Mesenchymal stem cell (in vitro differentiated cells and primary cell): Measurements from ENCODE around the gene CNOT6.

ENCODE experiments used
- DNase-seq: peaks from one replicate; pipeline ENCODE4 v3.0.0-alpha.2; 2013
- H2AFZ ChIP-seq: one replicate; pipeline ENCODE4 v1.6.1; 2013; ENCODE audit warnings: low read depth, mild to moderate bottlenecking, control low read depth, inconsistent platforms, low read length, moderate library complexity
- H2AK5ac ChIP-seq: 2 replicates; pipeline ENCODE4 v1.6.1; 2013; ENCODE audit warnings: low read length, moderate library complexity, mild to moderate bottlenecking, inconsistent platforms; ENCODE audit not compliant: severe bottlenecking
- H2BK120ac ChIP-seq: one replicate; pipeline ENCODE4 v1.6.1; 2013; ENCODE audit warnings: low read depth, mild to moderate bottlenecking, inconsistent platforms, low read length, moderate library complexity
- H2BK12ac ChIP-seq, 2 experiments: one replicate each; pipeline ENCODE4 v1.6.1; 2013; ENCODE audit warnings: inconsistent platforms in 2 of 2, low read length in 2 of 2, mild to moderate bottlenecking in 2 of 2, moderate library complexity in 2 of 2, control low read depth in 1 of 2
- H2BK15ac ChIP-seq: one replicate; pipeline ENCODE4 v1.6.1; 2013; ENCODE audit warnings: mild to moderate bottlenecking, low read depth, inconsistent platforms; ENCODE audit not compliant: poor library complexity, severe bottlenecking
- H2BK5ac ChIP-seq: 2 replicates; pipeline ENCODE4 v1.6.1; 2013; ENCODE audit warnings: low read depth, mild to moderate bottlenecking, low read length, control low read depth, inconsistent platforms; ENCODE audit not compliant: poor library complexity, severe bottlenecking
- H3K14ac ChIP-seq, 2 experiments: one replicate each; pipeline ENCODE4 v1.6.1; 2013; ENCODE audit warnings: inconsistent platforms in 2 of 2, low read length in 2 of 2, control low read depth in 1 of 2, mild to moderate bottlenecking in 1 of 2, moderate library complexity in 1 of 2
- H3K18ac ChIP-seq, 2 experiments: one replicate each; pipeline ENCODE4 v1.6.1; 2013; ENCODE audit warnings: inconsistent platforms in 2 of 2, low read length in 2 of 2, control low read depth in 1 of 2, low read depth in 1 of 2, mild to moderate bottlenecking in 1 of 2
- H3K23ac ChIP-seq, 2 experiments: one replicate each; pipeline ENCODE4 v1.6.1; 2013; ENCODE audit warnings: inconsistent platforms in 2 of 2, low read length in 2 of 2, mild to moderate bottlenecking in 2 of 2, moderate library complexity in 2 of 2, control low read depth in 1 of 2
- H3K27ac ChIP-seq: 2 replicates; pipeline ENCODE4 v1.5.1; 2013; ENCODE audit warnings: mild to moderate bottlenecking, moderate library complexity, low read length, control low read depth, inconsistent platforms; ENCODE audit not compliant: poor library complexity, severe bottlenecking
- H3K27me3 ChIP-seq, 2 experiments: 2 replicates each; pipeline versions ENCODE4 v1.6.1 to v1.7.0; 2013; ENCODE audit warnings: low read length in 2 of 2, mild to moderate bottlenecking in 2 of 2, moderate library complexity in 2 of 2, control low read depth in 1 of 2, inconsistent platforms in 1 of 2; ENCODE audit not compliant: control insufficient read depth in 1 of 2, insufficient read depth in 1 of 2
- H3K36me3 ChIP-seq, 2 experiments: 2 replicates each; pipeline versions ENCODE4 v1.6.1 to v1.7.0; 2013; ENCODE audit warnings: low read length in 2 of 2, control low read depth in 1 of 2, inconsistent platforms in 1 of 2, low read depth in 1 of 2, mild to moderate bottlenecking in 1 of 2; ENCODE audit not compliant: insufficient read depth in 2 of 2, control insufficient read depth in 1 of 2
- H3K4ac ChIP-seq, 2 experiments: one replicate each; pipeline ENCODE4 v1.6.1; 2013; ENCODE audit warnings: inconsistent platforms in 2 of 2, low read length in 2 of 2, mild to moderate bottlenecking in 2 of 2, moderate library complexity in 2 of 2, control low read depth in 1 of 2, low read depth in 1 of 2
- H3K4me1 ChIP-seq: 2 replicates; pipeline ENCODE4 v1.6.1; 2013; ENCODE audit warnings: low read depth, low read length, control low read depth; ENCODE audit not compliant: control insufficient read depth, insufficient read depth
- H3K4me2 ChIP-seq: 2 replicates; pipeline ENCODE4 v1.6.1; 2013; ENCODE audit warnings: low read length, mild to moderate bottlenecking, inconsistent platforms; ENCODE audit not compliant: poor library complexity, severe bottlenecking
- H3K4me3 ChIP-seq, 2 experiments: 2 replicates each; pipeline versions ENCODE4 v1.5.1 to v1.7.0; 2013; ENCODE audit warnings: low read length in 2 of 2, mild to moderate bottlenecking in 2 of 2, control low read depth in 1 of 2, low read depth in 1 of 2; ENCODE audit not compliant: insufficient read depth in 1 of 2
- H3K79me1 ChIP-seq: replicated peaks from 2 replicates; pipeline ENCODE4 v1.6.1; 2013; ENCODE audit warnings: mild to moderate bottlenecking, control low read depth, low read length, inconsistent platforms; ENCODE audit not compliant: poor library complexity, severe bottlenecking
- H3K9ac ChIP-seq: 2 replicates; pipeline ENCODE4 v1.7.0; 2013; ENCODE audit warnings: mild to moderate bottlenecking, low read length, moderate library complexity
- H3K9me3 ChIP-seq: 2 replicates; pipeline ENCODE4 v1.7.0; 2013; ENCODE audit warnings: mild to moderate bottlenecking, low read length; ENCODE audit not compliant: control insufficient read depth
- H4K8ac ChIP-seq: one replicate; pipeline ENCODE4 v1.6.1; 2013; ENCODE audit warnings: inconsistent platforms, mild to moderate bottlenecking, low read length, moderate library complexity
- H4K91ac ChIP-seq: one replicate; pipeline ENCODE4 v1.6.1; 2013; ENCODE audit warnings: mild to moderate bottlenecking, low read length, inconsistent platforms
- WGBS: methylation state at CpG from one replicate; pipeline ENCODE4 v1.1.7; 2013; ENCODE audit warnings: mixed read lengths; 5-methylcytosine and 5-hydroxymethylcytosine counted together

The CNOT6 gene

DNA sequence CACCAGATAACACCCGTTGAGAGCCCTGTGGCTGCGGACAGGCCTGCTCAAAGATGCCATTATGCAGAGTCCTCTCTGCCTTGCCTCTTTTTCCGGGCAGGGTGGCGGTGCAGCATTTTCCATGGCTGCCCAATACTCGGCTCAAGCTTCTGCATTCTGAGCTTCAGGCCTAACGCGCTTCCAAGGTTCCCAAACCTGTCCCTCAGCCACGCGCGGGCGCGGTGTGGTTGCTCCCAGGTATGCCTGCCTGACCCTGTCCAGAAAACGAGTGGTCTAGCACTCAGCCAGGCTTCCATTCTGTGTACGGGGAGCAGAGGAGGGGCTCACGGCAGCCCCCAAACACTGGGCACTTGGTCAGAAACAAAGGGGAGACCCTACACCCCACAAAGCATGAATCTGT is 27.9 kb upstream of the CNOT6 start:
- H3K4me2 ChIP-seq = no peak overlapping the region
- no peaks in the 10 kb centered on the region for H3K36me3 ChIP-seq
- no peak overlapping the region for H2AK5ac ChIP-seq
- no peak overlapping the region for H3K27ac ChIP-seq
- H3K4me3 ChIP-seq = no peak overlapping the region
- WGBS = 93% methylated on average over 15 of the region's 15 CpGs
- H3K23ac ChIP-seq = no peak overlapping the region
- H3K18ac ChIP-seq = no peak overlapping the region
- peaks cover 8 to 40% of the 10 kb centered on the region in 2 experiments for H3K27me3 ChIP-seq
- no peak overlapping the region for H2AFZ ChIP-seq
- H2BK5ac ChIP-seq = no peak overlapping the region
- H3K4me1 ChIP-seq = peaks cover 1% of the 10 kb centered on the region
- peaks cover 3% of the 10 kb centered on the region for H3K9me3 ChIP-seq
- H2BK12ac ChIP-seq = no peak overlapping the region
- H2BK120ac ChIP-seq = no peak overlapping the region
- H4K91ac ChIP-seq = no peak overlapping the region
- no peak overlapping the region for H2BK15ac ChIP-seq
- DNase-seq = no peak
- no peak overlapping the region for H3K14ac ChIP-seq
- H3K4ac ChIP-seq = no peak overlapping the region
- H4K8ac ChIP-seq = no peak overlapping the region
- H3K79me1 ChIP-seq = no peaks in the 10 kb centered on the region
- H3K9ac ChIP-seq = no peak overlapping the region

DNA sequence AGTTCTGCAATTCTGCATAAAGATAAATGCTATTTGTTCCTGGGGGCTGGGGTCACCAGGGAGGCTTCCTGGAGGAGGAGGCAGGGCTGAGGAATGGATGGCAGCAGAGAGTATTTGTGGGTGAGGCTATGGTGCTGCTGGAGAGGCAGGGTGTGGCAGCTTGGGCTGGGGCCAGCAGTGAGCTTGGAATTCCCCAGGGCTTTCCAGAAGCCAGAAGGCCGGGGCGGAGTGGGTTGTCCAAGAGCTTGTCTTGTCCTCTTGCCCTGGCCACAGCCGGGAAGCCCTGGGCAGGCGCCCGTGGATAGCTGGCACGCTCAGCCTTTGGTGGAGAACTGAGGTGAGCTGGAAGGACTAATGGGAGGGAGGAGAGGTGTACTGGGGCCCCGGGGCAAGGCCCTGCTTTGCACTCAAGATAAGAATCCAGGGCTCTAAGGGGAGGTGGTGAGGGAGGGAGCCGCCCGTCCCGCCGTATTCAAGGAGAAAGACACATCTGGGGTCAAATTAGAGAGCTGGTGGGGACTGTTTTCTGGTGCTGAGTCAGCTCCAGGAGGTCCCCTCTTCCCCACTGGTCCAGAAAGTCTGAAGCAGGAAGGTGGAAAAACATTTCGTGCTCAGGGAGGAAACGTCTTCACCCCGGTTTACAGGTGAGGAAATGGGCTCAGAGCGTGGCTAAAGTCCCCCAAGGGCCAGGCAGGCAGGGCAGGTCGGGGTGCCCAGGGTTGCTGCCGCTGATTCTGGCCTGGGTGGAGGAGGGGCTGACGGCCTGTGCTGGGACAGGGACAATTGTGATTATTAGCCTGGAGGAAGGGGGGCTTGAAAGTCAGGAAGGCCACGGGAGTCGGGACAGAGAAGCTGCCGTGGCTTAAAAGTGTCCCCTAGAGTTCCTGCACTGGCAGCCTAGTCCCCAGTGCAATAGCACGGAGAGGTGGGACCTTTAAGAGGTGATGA is 26.9 kb upstream of the CNOT6 start:
- H3K4me1 ChIP-seq = peaks cover 4% of the 10 kb centered on the region
- H2BK12ac ChIP-seq = no peak overlapping the region
- H3K27ac ChIP-seq = no peak overlapping the region
- peaks cover 8 to 35% of the 10 kb centered on the region in 2 experiments for H3K27me3 ChIP-seq
- peaks cover 3% of the 10 kb centered on the region for H3K9me3 ChIP-seq
- no peak overlapping the region for H3K14ac ChIP-seq
- H3K4ac ChIP-seq = no peak overlapping the region
- no peak overlapping the region for H4K91ac ChIP-seq
- H3K79me1 ChIP-seq = no peaks in the 10 kb centered on the region
- no peak overlapping the region for H3K18ac ChIP-seq
- H2BK15ac ChIP-seq = no peak overlapping the region
- no peak overlapping the region for H3K4me2 ChIP-seq
- no peak overlapping the region for H2BK120ac ChIP-seq
- WGBS = 79% methylated on average over 22 of the region's 22 CpGs
- no peaks in the 10 kb centered on the region for H3K36me3 ChIP-seq
- H3K9ac ChIP-seq = no peak overlapping the region
- no peak overlapping the region for H2AK5ac ChIP-seq
- no peak for DNase-seq
- no peak overlapping the region for H3K23ac ChIP-seq
- no peak overlapping the region for H2BK5ac ChIP-seq
- no peak overlapping the region for H4K8ac ChIP-seq
- H3K4me3 ChIP-seq = no peak overlapping the region
- H2AFZ ChIP-seq = no peak overlapping the region

DNA sequence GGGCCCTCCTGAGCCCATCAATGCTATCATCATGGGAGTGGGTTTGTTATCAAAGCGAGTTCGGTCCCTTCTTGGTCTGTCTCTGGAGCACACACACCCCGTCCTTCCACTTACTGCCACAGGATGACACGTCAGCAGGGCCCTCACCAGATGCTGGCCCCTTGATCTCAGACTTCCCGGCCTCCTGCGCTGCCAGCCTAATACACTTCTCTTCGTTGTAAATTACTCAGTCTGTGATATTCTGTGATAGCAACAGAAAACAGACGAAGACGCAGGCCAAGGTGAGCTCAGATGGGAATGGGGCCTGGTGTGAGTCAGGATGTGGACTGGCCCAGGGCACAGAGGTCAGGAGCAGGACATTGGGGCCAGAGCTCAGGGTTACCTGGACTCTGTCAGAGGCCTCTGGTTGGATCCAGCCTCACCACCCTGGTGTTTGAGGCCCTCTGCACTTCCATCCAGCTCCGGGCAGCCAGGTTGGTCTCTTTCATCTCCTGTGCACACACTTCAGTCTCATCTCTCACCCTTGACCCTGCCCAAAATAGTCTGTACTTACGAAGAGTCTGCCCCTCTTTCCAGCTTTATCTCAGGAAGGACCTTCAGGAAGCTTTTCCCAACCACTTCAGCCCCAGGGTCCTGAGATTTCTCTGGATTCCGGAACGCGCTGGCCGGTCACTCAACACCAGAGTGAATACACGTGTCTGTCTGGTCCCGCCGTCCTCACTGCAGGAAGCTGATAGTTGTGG is 26.0 kb upstream of the CNOT6 start:
- Histone ChIP-seq H2BK120ac (no peak overlapping the region), H2BK15ac (no peak overlapping the region), H3K18ac (no peak overlapping the region), H3K9ac (no peak overlapping the region), H2BK12ac (no peak overlapping the region), H3K4me2 (no peak overlapping the region), H3K4me3 (no peak overlapping the region), H3K4me1 (peaks cover 4% of the 10 kb centered on the region), H3K79me1 (no peaks in the 10 kb centered on the region), H3K23ac (no peak overlapping the region), H3K27me3 (peaks cover 8 to 32% of the 10 kb centered on the region in 2 experiments), H2BK5ac (no peak overlapping the region), H3K27ac (no peak overlapping the region), H4K8ac (no peak overlapping the region), H3K4ac (no peak overlapping the region), H3K14ac (no peak overlapping the region), H3K9me3 (peaks cover 1% of the 10 kb centered on the region), H2AK5ac (no peak overlapping the region), H2AFZ (no peak overlapping the region), H3K36me3 (no peaks in the 10 kb centered on the region), H4K91ac (no peak overlapping the region)
- WGBS = 84% methylated on average over 18 of the region's 18 CpGs
- DNase-seq = no peak
